Fibroblast of peridontal ligament (primary cell): Measurements from ENCODE around the gene GADD45B.

ENCODE experiments used
- DNase-seq: peaks from one replicate; pipeline ENCODE4 v3.0.0-alpha.2; 2010; ENCODE audit errors: extremely low read depth

Gene GADD45B, protein sequence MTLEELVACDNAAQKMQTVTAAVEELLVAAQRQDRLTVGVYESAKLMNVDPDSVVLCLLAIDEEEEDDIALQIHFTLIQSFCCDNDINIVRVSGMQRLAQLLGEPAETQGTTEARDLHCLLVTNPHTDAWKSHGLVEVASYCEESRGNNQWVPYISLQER

DNA sequence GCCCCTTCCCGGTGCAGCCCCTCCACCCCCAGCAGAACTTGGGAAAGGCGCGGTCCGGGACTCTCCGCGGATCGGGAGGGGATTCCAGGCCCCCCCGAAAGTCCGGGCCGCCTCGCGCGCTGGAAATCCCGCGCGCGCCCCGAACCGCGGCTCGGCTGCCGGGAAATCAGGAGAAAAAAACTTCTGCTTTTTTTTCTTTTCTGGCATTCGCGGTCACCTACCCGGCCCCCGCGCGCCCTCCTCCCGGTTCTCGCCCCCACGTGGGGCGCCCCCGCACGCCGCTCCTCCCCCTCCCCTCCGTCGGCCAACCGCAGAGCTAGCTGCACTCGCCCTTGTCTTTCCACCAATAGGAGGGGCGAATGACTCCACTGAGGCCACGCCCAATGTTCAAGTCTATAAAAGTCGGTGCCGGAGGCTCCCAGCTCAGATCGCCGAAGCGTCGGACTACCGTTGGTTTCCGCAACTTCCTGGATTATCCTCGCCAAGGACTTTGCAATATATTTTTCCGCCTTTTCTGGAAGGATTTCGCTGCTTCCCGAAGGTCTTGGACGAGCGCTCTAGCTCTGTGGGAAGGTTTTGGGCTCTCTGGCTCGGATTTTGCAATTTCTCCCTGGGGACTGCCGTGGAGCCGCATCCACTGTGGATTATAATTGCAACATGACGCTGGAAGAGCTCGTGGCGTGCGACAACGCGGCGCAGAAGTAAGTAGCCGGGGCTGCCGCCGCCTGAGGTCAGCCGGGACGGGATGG, at the start of gene GADD45B:
Gene GADD45B (plus strand): TSS at position 426 of the 749 bp plus-strand sequence. CDS start 232 bp downstream, at position 658.
- DNase-seq: peak; percentile 99

DNA sequence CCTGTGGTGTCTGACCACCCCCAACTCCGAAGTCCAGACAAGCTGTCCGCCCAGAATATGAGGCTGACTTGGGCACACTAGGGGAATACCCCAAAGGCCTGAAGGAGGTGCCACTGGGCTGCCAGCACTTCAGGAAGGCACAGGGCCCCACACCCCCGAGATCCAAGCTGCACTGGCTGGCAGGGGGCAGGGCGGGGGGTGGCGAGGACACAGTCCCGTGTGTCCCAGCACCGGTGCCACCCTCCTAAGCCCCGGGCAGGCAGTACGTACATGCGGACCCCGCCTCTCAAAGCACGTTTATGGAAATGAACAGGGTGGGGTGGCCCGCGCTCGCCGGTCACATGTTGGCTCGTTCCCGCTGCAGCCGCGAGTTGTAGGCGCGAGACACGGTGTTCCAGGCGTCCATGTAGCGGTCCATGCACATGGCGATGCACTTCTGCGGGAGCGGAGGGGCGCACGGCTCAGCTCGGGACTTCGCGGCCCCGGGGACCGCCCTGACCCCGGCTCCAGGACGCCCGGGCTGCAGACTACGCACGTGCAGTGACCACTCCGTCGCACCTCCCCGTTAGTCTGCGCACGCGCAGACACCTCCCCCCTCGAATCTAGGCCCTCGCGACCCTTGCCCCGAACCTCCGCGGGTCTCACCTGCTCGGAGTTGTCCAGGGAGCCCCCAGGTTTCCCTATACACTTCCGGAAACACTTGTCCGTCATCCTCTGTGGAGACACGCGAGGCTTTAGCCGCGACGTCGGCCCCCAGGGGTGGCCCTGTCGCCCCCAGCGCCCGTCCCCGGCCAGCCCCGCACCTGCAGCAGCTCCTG, 49.1 kb upstream of the GADD45B start:
- peak; percentile 17 for DNase-seq

DNA sequence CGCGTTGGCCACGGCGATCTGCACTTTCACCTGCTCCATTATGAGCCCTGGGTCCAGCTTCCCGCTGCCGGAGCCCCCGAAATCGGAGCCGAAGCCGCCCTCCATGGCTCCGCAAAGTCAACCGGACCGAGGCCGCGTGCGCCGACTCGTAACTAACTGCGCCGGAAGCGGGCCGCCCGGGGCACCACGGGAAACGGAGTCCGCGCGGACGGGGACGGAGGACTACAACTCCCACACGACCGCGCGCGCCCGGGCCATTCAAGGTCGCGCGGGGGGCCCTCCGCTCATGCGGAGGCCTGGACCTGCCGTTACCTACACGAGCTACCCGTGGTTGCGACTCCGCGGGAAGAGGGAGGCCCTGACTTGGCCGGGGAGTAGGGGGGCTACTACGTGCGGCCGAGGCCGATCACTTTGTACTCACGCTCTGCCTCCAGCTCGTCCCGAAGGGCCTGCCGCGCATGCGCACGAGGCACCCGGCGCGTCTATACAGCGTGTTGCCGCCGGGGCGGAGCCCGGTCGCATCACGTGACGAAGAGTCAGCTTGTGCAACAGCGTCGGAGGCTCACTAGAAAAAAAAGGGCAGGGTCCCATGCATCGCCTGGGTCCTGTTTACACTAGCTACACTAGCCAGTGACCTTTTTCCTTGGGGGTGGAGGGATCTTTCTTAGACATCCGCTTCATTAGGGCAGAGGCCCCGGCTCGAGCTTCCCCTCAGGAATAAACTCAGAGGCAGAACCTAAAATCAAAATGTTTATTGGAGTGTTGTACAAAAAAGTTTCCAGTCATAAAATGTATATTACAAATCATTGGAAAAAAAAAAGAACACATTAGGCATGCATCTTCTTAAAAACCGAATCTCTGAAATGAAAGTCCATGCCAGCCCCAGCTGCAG, 48.3 kb upstream of the GADD45B start, which contains the start of gene TIMM13:
Gene TIMM13 (minus strand): TSS at position 158 of the 892 bp plus-strand sequence. CDS start 53 bp downstream, at position 105.
- DNase-seq: peak; percentile 95

DNA sequence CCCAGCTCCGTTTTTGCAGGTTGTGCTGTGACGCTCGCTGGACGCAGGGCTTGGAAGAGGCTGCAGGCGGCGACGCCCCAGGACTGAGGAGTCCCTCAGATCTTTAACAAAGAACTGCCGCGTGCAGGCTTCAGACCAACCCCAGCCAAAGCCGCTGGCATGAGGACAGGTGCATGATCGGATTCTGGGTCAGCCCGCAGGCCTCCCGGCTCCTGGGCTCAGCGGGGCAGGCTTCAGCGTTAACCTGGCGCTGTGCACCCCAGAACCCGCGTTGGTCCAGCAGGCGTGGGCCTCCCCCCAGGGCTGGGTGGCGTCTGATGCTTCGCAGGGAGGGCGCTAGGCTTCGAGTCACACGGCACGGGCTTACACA, 47.6 kb upstream of the GADD45B start:
- DNase-seq: no peak

DNA sequence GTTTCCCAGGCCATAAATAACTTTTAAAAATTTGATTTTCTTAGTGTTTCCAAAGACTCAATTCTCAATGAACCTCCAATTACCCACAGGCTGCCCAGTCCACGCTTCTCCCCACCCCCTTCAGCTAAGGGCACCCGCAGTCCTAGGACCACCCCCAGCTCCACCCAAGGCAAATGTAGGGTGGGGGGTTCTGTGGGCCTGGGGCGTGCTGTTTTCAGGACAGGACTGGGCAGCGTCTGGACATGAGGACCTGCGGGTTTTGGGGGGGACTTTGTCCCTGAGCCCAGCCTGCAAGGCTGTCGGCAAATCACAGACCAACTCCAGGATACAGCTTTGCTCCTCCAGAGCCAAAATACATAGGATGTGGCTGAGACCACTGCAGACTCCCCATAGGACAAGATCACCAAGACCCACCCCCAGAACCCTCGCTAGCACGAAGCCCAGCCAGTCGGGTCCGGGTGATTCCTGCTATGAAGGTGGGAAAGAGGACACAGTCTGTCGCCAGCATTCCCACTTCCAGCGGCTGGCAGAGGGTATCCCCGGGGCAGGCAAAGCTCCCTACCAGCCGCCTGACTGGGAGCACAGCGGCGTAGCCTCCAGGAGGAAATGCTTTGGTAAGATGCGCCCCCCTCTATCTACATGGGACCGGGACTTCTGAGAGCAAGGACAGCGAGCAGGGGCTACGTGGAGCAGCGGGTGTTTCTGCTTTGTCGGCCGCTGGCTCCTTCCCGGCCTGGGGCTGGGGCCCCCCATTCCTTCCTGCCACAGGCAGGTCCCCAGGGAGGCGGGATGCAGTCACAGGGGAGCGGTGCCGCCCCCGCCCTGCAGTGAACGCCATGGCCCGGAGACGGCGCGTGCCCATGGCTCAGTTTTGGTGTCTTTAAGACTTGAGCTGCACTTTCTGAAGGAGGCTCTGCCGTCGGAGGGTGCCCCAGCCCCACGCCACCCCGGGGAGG, 46.9 kb upstream of the GADD45B start:
- no peak for DNase-seq

DNA sequence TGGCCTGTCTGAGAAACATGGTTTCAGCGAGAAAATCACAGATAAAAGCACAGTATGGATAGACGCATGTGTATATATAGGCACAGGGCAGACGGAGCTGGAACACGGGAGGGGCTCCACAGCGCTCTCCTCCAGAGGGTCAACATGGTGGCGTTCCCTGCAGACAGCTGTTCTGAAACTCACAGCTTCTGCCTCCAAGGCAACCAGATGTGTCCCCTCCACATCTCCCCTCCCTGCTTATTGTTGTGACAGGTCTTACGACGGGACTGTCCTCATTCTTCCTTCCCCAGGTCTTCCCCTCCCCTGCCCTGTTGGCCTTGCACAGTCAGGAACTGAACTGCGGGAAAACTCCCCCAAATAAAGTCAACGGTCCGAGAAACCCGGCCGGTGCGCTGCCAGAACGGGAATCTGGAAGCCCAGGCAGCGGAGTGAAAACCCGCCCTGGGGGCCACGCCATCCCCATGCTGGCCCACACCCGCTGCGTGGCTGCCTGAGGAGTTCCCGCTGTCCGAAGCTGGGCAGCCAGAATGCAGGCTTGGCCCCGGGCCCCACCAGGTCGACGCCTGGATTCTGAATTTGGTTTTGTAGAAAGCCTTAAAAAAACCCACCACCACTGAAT, 45.9 kb upstream of the GADD45B start:
- DNase-seq: no peak

DNA sequence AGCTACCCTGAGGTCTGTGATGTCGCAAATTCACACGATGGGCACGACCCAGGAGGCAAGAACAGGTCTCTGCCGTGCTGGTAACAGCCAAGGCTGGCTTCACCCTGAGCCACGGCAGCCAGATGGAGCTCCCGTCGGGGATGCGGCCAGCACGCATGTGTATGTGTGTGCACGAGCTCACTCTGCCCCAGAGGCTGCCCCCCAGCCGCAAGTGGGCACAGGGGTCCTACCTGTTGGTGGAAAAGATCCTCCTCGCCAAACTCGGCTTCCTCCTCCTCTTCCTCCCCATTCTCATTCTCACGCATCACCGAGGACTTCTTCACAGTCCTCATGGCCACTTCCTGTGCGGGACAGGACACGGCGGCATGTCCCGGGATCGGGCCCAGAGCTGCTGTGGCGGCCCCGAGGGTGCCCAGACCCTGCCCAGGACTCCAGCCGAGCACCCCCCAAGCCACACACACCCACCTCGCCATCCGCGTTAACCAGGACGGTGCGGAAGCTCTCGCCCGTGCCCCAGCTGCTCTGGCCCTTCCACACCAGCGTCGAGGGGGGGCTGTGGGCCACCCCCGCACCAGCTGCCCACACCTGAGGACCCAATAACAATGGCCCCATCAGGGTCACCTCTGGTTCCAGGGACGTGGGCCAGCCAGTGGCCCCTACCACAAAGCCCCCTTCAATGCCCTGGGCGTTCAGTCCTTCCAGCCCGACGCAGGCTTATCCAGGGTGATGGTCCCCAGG, 44.4 kb upstream of the GADD45B start:
- DNase-seq: no peak

DNA sequence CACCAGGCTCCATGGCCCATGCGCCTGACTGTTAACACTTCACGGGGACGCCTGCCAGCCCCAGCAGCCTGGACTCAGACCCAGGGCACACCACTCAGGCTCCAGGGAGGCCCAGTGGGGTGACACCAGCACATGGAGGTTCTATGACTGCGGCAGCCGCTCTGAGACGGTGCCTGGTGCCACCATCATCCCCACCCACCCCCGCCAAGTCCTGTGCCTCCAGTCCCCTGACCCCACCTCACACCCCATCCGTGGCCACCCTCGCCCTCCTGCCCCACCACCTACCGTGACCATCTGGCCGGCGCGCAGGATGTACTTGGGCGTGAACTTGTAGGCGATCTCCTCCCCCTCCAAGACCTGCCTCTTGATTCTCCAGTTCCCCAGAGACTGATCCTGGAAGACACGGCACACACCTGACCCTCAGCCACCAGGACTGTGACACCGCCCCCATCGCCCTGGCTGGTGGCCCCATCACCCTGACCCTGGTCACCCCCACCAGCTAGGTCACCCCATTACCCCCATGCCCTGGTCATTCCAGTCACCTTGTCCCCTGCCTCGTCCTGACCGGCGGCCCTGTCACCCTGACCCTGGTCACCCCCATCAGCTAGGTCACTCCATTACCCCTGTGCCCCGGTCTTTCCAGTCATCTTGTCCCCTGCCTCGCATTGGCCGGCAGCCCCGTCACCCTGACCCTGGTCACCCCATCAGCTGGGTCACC, 43.6 kb upstream of the GADD45B start:
- no peak for DNase-seq

DNA sequence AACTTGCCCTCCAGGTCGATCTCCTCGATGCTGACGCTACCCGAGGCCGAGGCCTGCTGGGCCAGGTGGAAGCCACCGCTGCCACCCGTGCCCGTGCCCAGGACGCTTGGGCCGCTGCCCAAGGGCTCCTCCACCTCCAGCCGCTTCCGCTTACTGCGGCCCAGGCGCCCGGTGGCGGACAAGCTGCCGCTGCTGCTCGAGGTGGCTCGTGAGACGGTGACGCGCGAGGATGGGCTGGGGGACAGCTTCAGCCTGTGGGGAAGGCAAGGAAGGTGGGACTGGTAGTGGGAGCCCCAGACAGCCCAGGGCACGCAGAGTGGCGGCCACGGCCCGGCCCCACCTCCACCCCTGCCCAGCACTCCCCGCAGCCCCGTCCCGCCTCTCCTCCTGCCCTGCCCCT, 42.1 kb upstream of the GADD45B start:
- no peak for DNase-seq

DNA sequence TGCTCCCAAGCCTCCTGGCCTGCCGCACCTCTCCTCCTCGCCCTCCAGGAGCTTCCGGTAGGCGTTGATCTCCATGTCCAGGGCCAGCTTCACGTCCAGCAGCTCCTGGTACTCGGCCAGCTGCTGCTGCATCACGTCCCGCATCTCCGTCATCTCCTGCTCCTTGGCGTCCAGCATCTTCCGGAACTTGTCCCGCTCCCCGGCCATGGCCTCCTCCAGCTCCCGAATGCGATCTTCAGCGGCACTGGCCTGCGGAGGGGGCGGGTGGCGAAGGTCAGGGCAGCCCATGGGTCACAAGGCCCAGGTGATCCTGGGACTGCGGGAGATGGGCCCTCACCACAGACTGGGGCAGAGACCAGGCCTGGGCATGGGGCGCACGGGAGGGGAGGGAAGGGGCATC, 41.7 kb upstream of the GADD45B start:
- no peak for DNase-seq

DNA sequence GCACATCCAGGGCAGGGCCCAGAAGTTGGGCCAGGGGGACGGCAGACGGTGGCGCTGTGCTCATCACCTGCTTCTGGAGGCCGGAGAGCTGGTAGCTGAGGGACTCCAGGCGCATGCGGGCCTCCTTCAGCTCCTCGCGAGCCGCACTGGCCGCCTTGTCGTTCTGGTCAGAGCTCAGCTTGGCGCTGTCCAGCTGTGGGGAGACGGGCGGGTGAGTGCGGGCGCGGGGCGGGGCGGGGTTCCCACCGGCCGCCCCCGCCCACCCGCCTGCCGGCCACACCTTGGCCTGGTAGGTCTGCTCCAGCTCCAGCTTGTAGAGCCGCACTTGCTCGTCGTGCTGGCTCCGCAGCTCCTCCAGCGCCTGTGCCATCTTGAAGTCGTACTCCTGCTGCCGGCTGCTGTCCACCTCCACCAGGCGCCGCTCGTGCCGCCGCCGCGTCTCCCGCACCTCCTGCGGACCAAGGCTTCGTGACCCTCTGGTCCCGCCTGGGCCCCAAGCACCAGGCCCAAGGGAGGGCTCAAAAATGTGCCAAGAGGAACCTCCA, 41.1 kb upstream of the GADD45B start:
- no peak for DNase-seq

DNA sequence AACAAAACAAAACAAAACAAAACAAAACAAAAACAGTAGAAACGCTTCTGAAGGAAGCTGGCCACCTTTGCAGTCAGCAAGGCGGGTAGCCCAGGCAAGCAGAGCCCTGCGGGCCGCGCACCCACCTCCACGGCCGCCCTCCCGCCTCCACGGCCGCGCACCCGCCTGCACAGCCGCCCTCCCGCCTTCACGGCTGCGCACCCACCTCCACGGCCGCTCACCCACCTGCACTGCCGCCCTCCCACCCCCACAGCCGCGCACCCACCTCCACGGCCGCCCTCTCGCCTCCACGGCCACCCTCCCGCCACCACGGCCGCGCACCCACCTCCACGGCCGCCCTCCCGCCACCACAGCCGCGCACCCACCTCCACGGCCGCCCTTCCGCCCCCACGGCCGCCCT, 39.5 kb upstream of the GADD45B start:
- no peak for DNase-seq

DNA sequence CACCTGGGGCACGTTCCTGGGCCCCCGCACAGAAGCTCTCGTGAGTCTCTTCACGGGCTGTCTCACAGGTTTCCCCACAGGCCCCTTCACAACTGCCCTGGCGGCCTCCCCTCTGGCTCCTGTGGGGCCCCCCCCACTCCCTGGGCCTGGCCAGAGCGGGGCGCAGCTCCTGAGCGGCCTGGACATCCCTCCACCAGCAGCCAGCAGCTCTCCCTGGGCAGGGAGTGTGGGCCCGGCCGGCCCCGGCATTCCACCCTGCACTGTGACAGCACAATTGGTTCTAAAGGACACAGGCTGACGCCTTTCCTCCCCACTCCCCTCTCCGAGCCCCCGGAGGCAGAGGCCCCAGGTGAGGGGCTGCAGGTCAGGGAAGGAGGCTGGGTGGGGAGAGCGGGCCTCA, 39.0 kb upstream of the GADD45B start:
- no peak for DNase-seq

DNA sequence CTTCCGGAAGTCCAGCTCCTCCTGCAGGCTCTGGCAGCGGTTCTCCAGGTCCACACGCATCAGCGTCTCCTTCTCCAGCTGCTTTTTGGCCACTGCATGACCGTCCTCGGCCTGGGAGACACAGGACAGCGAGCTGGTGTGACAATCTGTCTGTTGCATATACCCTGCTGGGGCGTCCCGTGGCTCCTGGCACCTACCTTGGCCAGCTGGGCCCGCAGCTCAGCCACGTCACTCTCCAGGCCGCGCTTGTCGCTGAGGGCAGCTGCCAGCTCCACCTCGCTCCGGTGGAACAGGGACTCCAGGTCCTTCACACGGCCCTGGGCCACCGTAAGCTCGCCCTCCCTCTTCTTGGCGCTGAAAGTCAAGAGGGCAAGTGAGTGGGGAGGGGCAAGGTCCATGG, 37.7 kb upstream of the GADD45B start:
- DNase-seq: no peak

DNA sequence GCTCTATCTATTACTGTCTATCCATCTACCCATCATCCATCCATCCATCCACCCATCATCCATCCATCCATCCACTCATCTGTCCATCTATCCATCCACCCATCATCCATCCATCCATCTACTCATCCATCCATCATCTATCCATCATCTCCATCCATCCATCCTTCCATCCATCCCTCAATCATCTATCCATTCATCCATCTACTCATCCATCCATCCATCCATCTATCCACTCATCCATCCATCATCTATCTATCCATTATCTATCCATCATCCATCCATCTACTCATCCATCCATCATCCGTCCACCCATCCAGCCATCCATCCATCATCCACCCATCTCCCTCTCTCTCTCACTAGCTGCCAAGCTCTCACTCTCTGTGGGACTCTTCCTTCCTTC, 35.4 kb upstream of the GADD45B start:
- no peak for DNase-seq

DNA sequence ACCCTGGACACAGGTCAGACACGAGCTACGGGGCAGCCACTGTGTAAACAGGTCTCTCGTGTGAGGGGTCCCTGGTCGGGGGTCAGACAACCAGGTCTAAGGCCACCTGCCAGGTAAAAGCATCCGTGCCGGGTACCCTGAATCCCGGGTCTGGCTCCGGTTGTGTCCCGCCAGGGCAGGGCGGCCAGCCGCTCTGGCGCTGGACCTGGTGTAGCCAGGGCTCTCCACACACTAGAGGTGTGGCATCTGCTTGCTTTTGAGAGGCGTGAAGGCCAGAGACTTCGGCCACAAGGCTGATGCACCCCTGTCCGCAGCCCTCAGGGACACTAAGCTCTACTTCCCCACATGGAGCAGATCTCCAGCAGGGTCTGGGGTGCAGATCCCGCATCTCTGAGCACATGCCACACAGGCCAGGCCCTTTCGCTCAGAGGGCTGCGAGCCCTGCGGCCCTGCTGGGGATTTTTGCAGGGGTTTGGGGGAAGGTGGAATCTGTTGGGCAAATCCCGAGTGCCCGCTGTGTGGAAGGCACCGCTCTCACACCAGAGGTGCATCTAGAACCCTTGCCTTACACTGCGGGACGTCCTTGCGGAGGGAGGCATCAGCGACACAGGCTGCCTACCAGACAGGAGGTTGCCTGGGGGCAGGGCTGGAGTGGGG, 34.7 kb upstream of the GADD45B start:
- no peak for DNase-seq

DNA sequence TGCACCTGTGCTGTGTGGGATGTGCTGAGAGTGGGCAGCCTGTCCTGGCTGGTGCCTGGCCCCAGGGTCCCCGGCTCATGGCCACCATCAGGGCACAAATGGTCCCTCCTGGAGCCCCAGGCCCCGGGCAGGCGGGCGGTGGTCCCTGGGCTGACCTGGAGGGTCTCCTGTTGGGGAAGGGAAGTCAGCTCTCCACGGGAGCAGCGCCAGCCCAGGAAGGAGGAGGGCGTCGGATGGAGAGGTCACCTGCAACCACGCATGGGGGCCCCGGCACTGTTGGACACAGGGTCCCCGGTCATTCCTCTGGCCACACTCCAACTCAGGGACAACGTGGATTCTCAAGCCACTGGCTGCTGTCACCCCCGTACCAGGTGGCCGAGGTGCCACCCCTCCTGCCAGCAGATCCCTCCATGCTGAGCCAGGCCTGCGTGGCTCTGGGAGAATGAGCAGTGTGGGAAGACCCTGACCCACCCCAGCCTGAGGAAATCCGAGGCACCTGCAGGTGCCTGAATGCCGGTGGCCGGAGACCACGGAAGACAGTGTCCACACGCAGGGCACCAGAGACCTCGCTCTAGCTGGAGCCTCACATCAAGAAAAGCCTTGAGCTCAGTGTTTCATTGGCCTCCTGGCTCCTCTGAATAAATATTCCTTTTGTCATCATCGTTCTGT, 32.7 kb upstream of the GADD45B start:
- DNase-seq: no peak
